Colon (tissue), 2 donors: ENCODE measurements around the gene PRDM16.

Experiments
- FAIRE-seq: peaks from 2 replicates; lab custom pipeline; 2012; peaks lifted over from hg19 to GRCh38; lab: Jason Lieb, UNC
- donor health status: control.
- donor health status: control.

PRDM16 gene

GRCh38 chr1:3375245-3375644, 306.2 kb downstream of the PRDM16 start:
- no peak for FAIRE-seq

- no peak for FAIRE-seq
Observed at GRCh38 chr1:3377166-3377565, 308.2 kb downstream of the PRDM16 start.

- FAIRE-seq, result no peak
Observed at GRCh38 chr1:3377604-3378279, 308.7 kb downstream of the PRDM16 start.

GRCh38 chr1:3378411-3379208, 309.6 kb downstream of the PRDM16 start:
- FAIRE-seq, result no peak

GRCh38 chr1:3379934-3380333, 310.9 kb downstream of the PRDM16 start:
- FAIRE-seq, result no peak

GRCh38 chr1:3380469-3380868, 311.5 kb downstream of the PRDM16 start:
- FAIRE-seq, result no peak

GRCh38 chr1:3381901-3382300, 312.9 kb downstream of the PRDM16 start:
- FAIRE-seq, result no peak

- FAIRE-seq, result no peak
Observed at GRCh38 chr1:3382326-3383057, 313.5 kb downstream of the PRDM16 start.

GRCh38 chr1:3383679-3384078, 314.7 kb downstream of the PRDM16 start:
- FAIRE-seq, result no peak

- no peak for FAIRE-seq
Observed at GRCh38 chr1:3384407-3384806, 315.4 kb downstream of the PRDM16 start.

GRCh38 chr1:3386205-3387002, 317.4 kb downstream of the PRDM16 start:
- FAIRE-seq, result no peak

- FAIRE-seq, result no peak
Observed at GRCh38 chr1:3387401-3387800, 318.4 kb downstream of the PRDM16 start.

GRCh38 chr1:3389093-3389833, 320.3 kb downstream of the PRDM16 start:
- FAIRE-seq, result no peak

- FAIRE-seq, result no peak
Observed at GRCh38 chr1:3390291-3390690, 321.3 kb downstream of the PRDM16 start.

- no peak for FAIRE-seq
Observed at GRCh38 chr1:3391711-3392110, 322.7 kb downstream of the PRDM16 start.

GRCh38 chr1:3393024-3393986, 324.3 kb downstream of the PRDM16 start:
- FAIRE-seq, result no peak

GRCh38 chr1:3393987-3394920, 325.3 kb downstream of the PRDM16 start:
- no peak for FAIRE-seq

- no peak for FAIRE-seq
Observed at GRCh38 chr1:3396411-3396810, 327.4 kb downstream of the PRDM16 start.

- no peak for FAIRE-seq
Observed at GRCh38 chr1:3397311-3397710, 328.3 kb downstream of the PRDM16 start.
